ENCODE data around the gene PIGK.

PIGK gene

GRCh38 chr1:77219166-77219887, at the start of gene PIGK:
Gene PIGK (minus strand): TSS chr1:77219430. CDS start chr1:77219402, 28 bp downstream.
- in situ Hi-C loops (cut with HindIII; ENCODE audit: low sequenced_read_pairs) = no loop called here
- peak; percentile 90 for DNase-seq (ENCODE audit: low read depth, low spot score)
- peak within 1 kb of the TSS; percentile 86 for H3K4me3 ChIP-seq (ENCODE audit: low read depth, low read length)
- TF ChIP-seq CTCF (IDR thresholded peaks at IDR 0.05; ENCODE audit: low read depth, low read length) = peak; percentile 16

- no peak overlapping the region for H3K4me3 ChIP-seq (ENCODE audit: low read depth, low read length)
- DNase-seq (ENCODE audit: low read depth, low spot score) = no peak
- no peak for TF ChIP-seq CTCF (IDR thresholded peaks at IDR 0.05; ENCODE audit: low read depth, low read length)
- in situ Hi-C loops (cut with HindIII; ENCODE audit: low sequenced_read_pairs) = no loop called here
Observed at GRCh38 chr1:77267035-77267434, 47.8 kb upstream of the PIGK start.

GRCh38 chr1:77265180-77265579, 46.0 kb upstream of the PIGK start:
- in situ Hi-C loops (cut with HindIII; ENCODE audit: low sequenced_read_pairs) = no loop called here

GRCh38 chr1:77263708-77264107, 44.5 kb upstream of the PIGK start:
- DNase-seq (ENCODE audit: low read depth, low spot score) = no peak
- in situ Hi-C loops (cut with HindIII; ENCODE audit: low sequenced_read_pairs) = no loop called here
- no peak overlapping the region for H3K4me3 ChIP-seq (ENCODE audit: low read depth, low read length)
- no peak for TF ChIP-seq CTCF (IDR thresholded peaks at IDR 0.05; ENCODE audit: low read depth, low read length)

More at GRCh38 chr1:77265180-77265579, 46.0 kb upstream of the PIGK start:
- no peak for TF ChIP-seq CTCF (IDR thresholded peaks at IDR 0.05; ENCODE audit: low read depth, low read length)
- DNase-seq (ENCODE audit: low read depth, low spot score) = no peak
- H3K4me3 ChIP-seq (ENCODE audit: low read depth, low read length) = no peak overlapping the region

- TF ChIP-seq CTCF (IDR thresholded peaks at IDR 0.05; ENCODE audit: low read depth, low read length) = no peak
- H3K4me3 ChIP-seq (ENCODE audit: low read depth, low read length) = no peak overlapping the region
- DNase-seq (ENCODE audit: low read depth, low spot score) = no peak
- in situ Hi-C loops (cut with HindIII; ENCODE audit: low sequenced_read_pairs) = no loop called here
Observed at GRCh38 chr1:77253211-77253610, 34.0 kb upstream of the PIGK start.

- in situ Hi-C loops (cut with HindIII; ENCODE audit: low sequenced_read_pairs) = no loop called here
- TF ChIP-seq CTCF (IDR thresholded peaks at IDR 0.05; ENCODE audit: low read depth, low read length) = no peak
- no peak overlapping the region for H3K4me3 ChIP-seq (ENCODE audit: low read depth, low read length)
- DNase-seq (ENCODE audit: low read depth, low spot score) = no peak
Observed at GRCh38 chr1:77250126-77250525, 30.9 kb upstream of the PIGK start.

Measured in astrocyte of the spinal cord (primary cell).